ENCODE measurements around the gene ELOVL1.
A peak's percentile ranks its signal among the peaks of the same experiment; 100 is the strongest.
"Not testable (repeated sequence)": the region's sequence is repeated elsewhere in the genome, so short reads cannot be mapped to it uniquely, and the experiment has no call there.

Gene ELOVL1

GRCh38 chr1:43370564-43370963 lies 2.8 kb upstream of the ELOVL1 start:
- Histone ChIP-seq H3K4me1 (peaks cover 13% of the 10 kb centered on the region), H3K9me3 (no peaks in the 10 kb centered on the region), H3K36me3 (replicated peaks) (peaks cover under 1% of the 10 kb centered on the region), H3K4me3 (no peak overlapping the region), H3K27me3 (ENCODE audit: low read depth) (no peaks in the 10 kb centered on the region)
- in situ Hi-C loops (cut with MboI; ENCODE audit: low sequenced_read_pairs) = no loop called here
- no peak for DNase-seq (ENCODE audit: low spot score in 2 of 2)

- in situ Hi-C loops (cut with MboI; ENCODE audit: low sequenced_read_pairs); H3K27me3 ChIP-seq (ENCODE audit: low read depth); DNase-seq (ENCODE audit: low spot score in 2 of 2); H3K9me3 ChIP-seq; H3K36me3 ChIP-seq (replicated peaks); H3K4me3 ChIP-seq: not testable (repeated sequence)
- peaks cover 13% of the 10 kb centered on the region for H3K4me1 ChIP-seq
These were observed 2.0 kb upstream of the ELOVL1 start for GRCh38 chr1:43369779-43370178.

- no peaks in the 10 kb centered on the region for H3K27me3 ChIP-seq (ENCODE audit: low read depth)
- peaks cover 20% of the 10 kb centered on the region for H3K36me3 ChIP-seq (replicated peaks)
- peaks cover 13% of the 10 kb centered on the region for H3K4me1 ChIP-seq
- H3K9me3 ChIP-seq = no peaks in the 10 kb centered on the region
- no peak for DNase-seq (ENCODE audit: low spot score in 2 of 2)
- in situ Hi-C loops (cut with MboI; ENCODE audit: low sequenced_read_pairs) = no loop called here
- H3K4me3 ChIP-seq = peak overlapping the region; percentile 72
These were observed 822 bp upstream of the ELOVL1 start for GRCh38 chr1:43368646-43369020.

- Histone ChIP-seq H3K27me3 (ENCODE audit: low read depth) (no peaks in the 10 kb centered on the region), H3K9me3 (no peaks in the 10 kb centered on the region), H3K4me1 (peaks cover 13% of the 10 kb centered on the region), H3K4me3 (peak overlapping the region; percentile 72), H3K36me3 (replicated peaks) (peaks cover 34% of the 10 kb centered on the region)
- peak; percentile 47 to 77 for DNase-seq (ENCODE audit: low spot score in 2 of 2)
- in situ Hi-C loops (cut with MboI; ENCODE audit: low sequenced_read_pairs) = no loop called here
These were observed 546 bp downstream of the ELOVL1 start for GRCh38 chr1:43367026-43367903.

GRCh38 chr1:43366601-43367025 lies 1.2 kb downstream of the ELOVL1 start:
- Histone ChIP-seq H3K36me3 (replicated peaks) (peaks cover 40% of the 10 kb centered on the region), H3K9me3 (no peaks in the 10 kb centered on the region), H3K4me1 (peaks cover 15% of the 10 kb centered on the region), H3K27me3 (ENCODE audit: low read depth) (no peaks in the 10 kb centered on the region), H3K4me3 (peak overlapping the region; percentile 72)
- DNase-seq (ENCODE audit: low spot score in 2 of 2) = peak in 1 of 2 experiments; percentile 46
- in situ Hi-C loops (cut with MboI; ENCODE audit: low sequenced_read_pairs) = no loop called here

GRCh38 chr1:43366179-43366578 lies 1.6 kb downstream of the ELOVL1 start:
- H3K4me1 ChIP-seq = peaks cover 19% of the 10 kb centered on the region

GRCh38 chr1:43365678-43366077 lies 2.1 kb downstream of the ELOVL1 start:
- peaks cover 23% of the 10 kb centered on the region for H3K4me1 ChIP-seq
- H3K4me3 ChIP-seq = no peak overlapping the region
- H3K36me3 ChIP-seq (replicated peaks) = peaks cover 50% of the 10 kb centered on the region
- in situ Hi-C loops (cut with MboI; ENCODE audit: low sequenced_read_pairs) = no loop called here
- H3K9me3 ChIP-seq = no peaks in the 10 kb centered on the region
- no peaks in the 10 kb centered on the region for H3K27me3 ChIP-seq (ENCODE audit: low read depth)
- DNase-seq (ENCODE audit: low spot score in 2 of 2) = no peak

More at GRCh38 chr1:43366179-43366578, 1.6 kb downstream of the ELOVL1 start:
- Histone ChIP-seq H3K27me3 (ENCODE audit: low read depth) (no peaks in the 10 kb centered on the region), H3K36me3 (replicated peaks) (peaks cover 45% of the 10 kb centered on the region), H3K9me3 (no peaks in the 10 kb centered on the region), H3K4me3 (peak overlapping the region; percentile 72)
- in situ Hi-C loops (cut with MboI; ENCODE audit: low sequenced_read_pairs) = no loop called here
- DNase-seq (ENCODE audit: low spot score in 2 of 2) = peak in 1 of 2 experiments; percentile 67

- in situ Hi-C loops (cut with MboI; ENCODE audit: low sequenced_read_pairs) = no loop called here
- H3K36me3 ChIP-seq (replicated peaks) = peaks cover 66% of the 10 kb centered on the region
- H3K4me1 ChIP-seq = peaks cover 27% of the 10 kb centered on the region
- no peaks in the 10 kb centered on the region for H3K27me3 ChIP-seq (ENCODE audit: low read depth)
- no peak overlapping the region for H3K4me3 ChIP-seq
- no peaks in the 10 kb centered on the region for H3K9me3 ChIP-seq
- no peak for DNase-seq (ENCODE audit: low spot score in 2 of 2)
These were observed 3.8 kb downstream of the ELOVL1 start for GRCh38 chr1:43363935-43364525.

- no peaks in the 10 kb centered on the region for H3K27me3 ChIP-seq (ENCODE audit: low read depth)
- H3K4me1 ChIP-seq = peaks cover 21% of the 10 kb centered on the region
- in situ Hi-C loops (cut with MboI; ENCODE audit: low sequenced_read_pairs) = no loop called here
- H3K4me3 ChIP-seq = no peak overlapping the region
- H3K9me3 ChIP-seq = no peaks in the 10 kb centered on the region
- peaks cover 68% of the 10 kb centered on the region for H3K36me3 ChIP-seq (replicated peaks)
- peak in 1 of 2 experiments; percentile 36 for DNase-seq (ENCODE audit: low spot score in 2 of 2)
These were observed 4.4 kb downstream of the ELOVL1 start for GRCh38 chr1:43363283-43363934.

GRCh38 chr1:43360616-43361015 lies 7.2 kb downstream of the ELOVL1 start:
- H3K4me3 ChIP-seq = peak overlapping the region; percentile 88
- DNase-seq (ENCODE audit: low spot score in 2 of 2) = no peak
- in situ Hi-C loops (cut with MboI; ENCODE audit: low sequenced_read_pairs) = no loop called here

GRCh38 chr1:43359696-43360095 lies 8.1 kb downstream of the ELOVL1 start:
- DNase-seq (ENCODE audit: low spot score in 2 of 2) = no peak
- peak overlapping the region; percentile 88 for H3K4me3 ChIP-seq
- in situ Hi-C loops (cut with MboI; ENCODE audit: low sequenced_read_pairs) = no loop called here
- H3K9me3 ChIP-seq = no peaks in the 10 kb centered on the region
- H3K27me3 ChIP-seq (ENCODE audit: low read depth) = no peaks in the 10 kb centered on the region
- H3K36me3 ChIP-seq (replicated peaks) = peaks cover 59% of the 10 kb centered on the region
- H3K4me1 ChIP-seq = peaks cover 17% of the 10 kb centered on the region

More at GRCh38 chr1:43360616-43361015, 7.2 kb downstream of the ELOVL1 start:
- Histone ChIP-seq H3K4me1 (peaks cover 17% of the 10 kb centered on the region), H3K9me3 (no peaks in the 10 kb centered on the region), H3K36me3 (replicated peaks) (peaks cover 68% of the 10 kb centered on the region), H3K27me3 (ENCODE audit: low read depth) (no peaks in the 10 kb centered on the region)

GRCh38 chr1:43358746-43359693 lies 8.8 kb downstream of the ELOVL1 start, which contains the start of gene CDC20:
TSS of gene CDC20 (plus strand) at chr1:43358981. CDS start at chr1:43359216, 235 bp downstream.
- Histone ChIP-seq H3K36me3 (replicated peaks) (peaks cover 52% of the 10 kb centered on the region), H3K27me3 (ENCODE audit: low read depth) (no peaks in the 10 kb centered on the region), H3K4me3 (peak within 1 kb of the TSS; percentile 88), H3K4me1 (peaks cover 17% of the 10 kb centered on the region), H3K9me3 (no peaks in the 10 kb centered on the region)
- peak; percentile 98 to 100 for DNase-seq (ENCODE audit: low spot score in 2 of 2)
- in situ Hi-C loops (cut with MboI; ENCODE audit: low sequenced_read_pairs) = no loop called here
